Right lobe of liver (tissue), 4 donors: Measurements from ENCODE around the gene AVL9.

Experiments
- POLR2A ChIP-seq: fragments of 450-650 bp; IDR thresholded peaks from one replicate; pipeline ENCODE4 v1.6.1; 2017; ENCODE audit warnings: antibody characterized with exemption, mild to moderate bottlenecking
- TF ChIP-seq, protein P1 (sequence below), 4 donors: fragments of 200-600 bp in 3 of 4; fragments of 450-650 bp in 1 of 4; IDR thresholded peaks; one replicate each; pipeline versions ENCODE4 v1.5.1 to v1.8.0; 2016 to 2022; ENCODE audit warnings: antibody characterized with exemption in 4 of 4, mild to moderate bottlenecking in 2 of 4
- donor health status: DM: no; HTN: no; CAD: no.
- donor health status: DM: no; HTN: no; CAD: no.
- donor health status: DM: no; HTN: yes; CAD: no.

DNA sequence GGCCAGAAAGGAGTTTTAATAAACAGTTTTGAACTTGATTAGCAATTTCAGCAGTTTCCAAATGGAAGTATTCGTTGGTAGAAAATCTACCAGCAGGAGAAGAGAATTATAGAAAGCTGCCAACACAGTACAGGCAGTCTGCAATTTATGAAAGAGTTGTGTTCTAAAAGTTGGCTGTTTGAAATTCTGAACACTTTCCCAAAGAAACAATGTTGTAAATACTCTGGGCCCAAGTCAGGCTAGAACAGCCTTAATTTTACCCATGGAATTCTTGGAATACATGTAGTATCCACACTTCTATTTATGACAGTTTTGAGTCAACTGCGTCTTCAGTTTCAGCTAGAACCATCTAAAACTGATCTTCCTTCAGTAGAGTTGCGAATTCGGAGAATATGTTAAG, 42.5 kb downstream of the AVL9 start:
- TF ChIP-seq, protein P1, sequence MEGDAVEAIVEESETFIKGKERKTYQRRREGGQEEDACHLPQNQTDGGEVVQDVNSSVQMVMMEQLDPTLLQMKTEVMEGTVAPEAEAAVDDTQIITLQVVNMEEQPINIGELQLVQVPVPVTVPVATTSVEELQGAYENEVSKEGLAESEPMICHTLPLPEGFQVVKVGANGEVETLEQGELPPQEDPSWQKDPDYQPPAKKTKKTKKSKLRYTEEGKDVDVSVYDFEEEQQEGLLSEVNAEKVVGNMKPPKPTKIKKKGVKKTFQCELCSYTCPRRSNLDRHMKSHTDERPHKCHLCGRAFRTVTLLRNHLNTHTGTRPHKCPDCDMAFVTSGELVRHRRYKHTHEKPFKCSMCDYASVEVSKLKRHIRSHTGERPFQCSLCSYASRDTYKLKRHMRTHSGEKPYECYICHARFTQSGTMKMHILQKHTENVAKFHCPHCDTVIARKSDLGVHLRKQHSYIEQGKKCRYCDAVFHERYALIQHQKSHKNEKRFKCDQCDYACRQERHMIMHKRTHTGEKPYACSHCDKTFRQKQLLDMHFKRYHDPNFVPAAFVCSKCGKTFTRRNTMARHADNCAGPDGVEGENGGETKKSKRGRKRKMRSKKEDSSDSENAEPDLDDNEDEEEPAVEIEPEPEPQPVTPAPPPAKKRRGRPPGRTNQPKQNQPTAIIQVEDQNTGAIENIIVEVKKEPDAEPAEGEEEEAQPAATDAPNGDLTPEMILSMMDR (IDR thresholded peaks at IDR 0.05) = no peak
- TF ChIP-seq POLR2A = no peak
